ENCODE data around the gene AQP1. TPM values are rescaled to one million over a fixed set of nuclear protein-coding genes. Genes with fewer than 3 reads are reported as not detected.

AQP1 gene
- total RNA-seq, 4 donors from 2014 or later: 291 to 685 (median 428) TPM

DNA sequence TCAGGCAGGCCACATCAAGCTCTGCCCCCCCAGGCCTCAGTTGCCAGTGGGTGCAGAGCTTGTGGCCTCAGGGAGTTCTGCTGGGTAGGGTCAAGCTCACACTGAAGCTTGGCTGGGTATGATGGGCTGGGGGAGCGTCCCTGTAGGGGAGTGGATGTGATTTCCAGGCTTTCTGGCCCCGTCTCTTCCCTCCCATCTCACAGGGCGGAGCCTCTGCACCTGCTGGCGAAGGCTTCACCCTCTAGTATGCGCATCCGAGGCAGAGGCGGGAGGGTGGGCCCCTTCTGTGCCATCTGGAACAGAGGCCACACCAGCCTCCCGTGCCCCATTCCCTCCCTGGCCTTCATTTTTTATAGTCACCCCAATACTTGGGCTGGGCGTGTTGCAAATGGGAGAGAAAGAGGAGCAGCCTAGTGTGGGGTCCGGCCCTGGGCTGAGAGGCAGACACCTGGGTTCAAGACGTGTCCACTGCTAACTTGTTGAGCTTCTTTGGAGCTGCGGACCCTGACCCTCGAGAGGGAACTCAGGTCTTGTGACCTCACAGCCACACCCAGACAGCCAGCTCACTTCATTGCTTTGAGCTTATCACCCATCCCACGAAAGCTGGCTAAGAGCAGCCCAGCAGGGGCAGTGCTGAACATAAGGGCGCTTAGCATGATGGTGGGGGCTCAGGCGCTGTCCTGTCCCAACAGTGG, 2.3 kb downstream of the AQP1 start:
- TF ChIP-seq, protein P1, sequence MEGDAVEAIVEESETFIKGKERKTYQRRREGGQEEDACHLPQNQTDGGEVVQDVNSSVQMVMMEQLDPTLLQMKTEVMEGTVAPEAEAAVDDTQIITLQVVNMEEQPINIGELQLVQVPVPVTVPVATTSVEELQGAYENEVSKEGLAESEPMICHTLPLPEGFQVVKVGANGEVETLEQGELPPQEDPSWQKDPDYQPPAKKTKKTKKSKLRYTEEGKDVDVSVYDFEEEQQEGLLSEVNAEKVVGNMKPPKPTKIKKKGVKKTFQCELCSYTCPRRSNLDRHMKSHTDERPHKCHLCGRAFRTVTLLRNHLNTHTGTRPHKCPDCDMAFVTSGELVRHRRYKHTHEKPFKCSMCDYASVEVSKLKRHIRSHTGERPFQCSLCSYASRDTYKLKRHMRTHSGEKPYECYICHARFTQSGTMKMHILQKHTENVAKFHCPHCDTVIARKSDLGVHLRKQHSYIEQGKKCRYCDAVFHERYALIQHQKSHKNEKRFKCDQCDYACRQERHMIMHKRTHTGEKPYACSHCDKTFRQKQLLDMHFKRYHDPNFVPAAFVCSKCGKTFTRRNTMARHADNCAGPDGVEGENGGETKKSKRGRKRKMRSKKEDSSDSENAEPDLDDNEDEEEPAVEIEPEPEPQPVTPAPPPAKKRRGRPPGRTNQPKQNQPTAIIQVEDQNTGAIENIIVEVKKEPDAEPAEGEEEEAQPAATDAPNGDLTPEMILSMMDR (IDR thresholded peaks at IDR 0.05): no peak
- no peak for ATAC-seq (ENCODE audit: low FRiP score)
- DNase-seq (ENCODE audit: low spot score): no peak

DNA sequence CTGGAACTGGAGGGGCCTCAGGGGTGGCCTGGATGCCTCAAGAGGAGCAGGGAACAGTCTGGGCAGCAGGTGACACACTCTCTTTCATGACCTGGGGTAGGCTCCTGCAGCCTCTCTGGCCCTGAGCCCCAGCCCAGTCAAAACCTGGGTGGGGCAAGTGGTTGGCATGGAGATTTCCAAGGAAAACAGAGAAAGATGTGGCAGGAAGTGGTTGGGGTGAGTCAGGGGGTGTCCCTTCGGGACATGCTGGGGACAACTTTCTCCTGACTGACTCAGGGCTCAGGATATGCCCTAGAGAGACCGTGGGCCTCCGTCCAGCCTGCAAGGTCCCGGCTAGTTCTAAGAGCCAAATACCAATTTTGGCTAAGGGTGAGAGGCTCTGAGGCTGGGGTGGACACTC, 2.9 kb downstream of the AQP1 start:
- DNase-seq (ENCODE audit: low spot score) (no peak), ATAC-seq (ENCODE audit: low FRiP score) (no peak)
- TF ChIP-seq, protein P1 (IDR thresholded peaks at IDR 0.05): no peak

DNA sequence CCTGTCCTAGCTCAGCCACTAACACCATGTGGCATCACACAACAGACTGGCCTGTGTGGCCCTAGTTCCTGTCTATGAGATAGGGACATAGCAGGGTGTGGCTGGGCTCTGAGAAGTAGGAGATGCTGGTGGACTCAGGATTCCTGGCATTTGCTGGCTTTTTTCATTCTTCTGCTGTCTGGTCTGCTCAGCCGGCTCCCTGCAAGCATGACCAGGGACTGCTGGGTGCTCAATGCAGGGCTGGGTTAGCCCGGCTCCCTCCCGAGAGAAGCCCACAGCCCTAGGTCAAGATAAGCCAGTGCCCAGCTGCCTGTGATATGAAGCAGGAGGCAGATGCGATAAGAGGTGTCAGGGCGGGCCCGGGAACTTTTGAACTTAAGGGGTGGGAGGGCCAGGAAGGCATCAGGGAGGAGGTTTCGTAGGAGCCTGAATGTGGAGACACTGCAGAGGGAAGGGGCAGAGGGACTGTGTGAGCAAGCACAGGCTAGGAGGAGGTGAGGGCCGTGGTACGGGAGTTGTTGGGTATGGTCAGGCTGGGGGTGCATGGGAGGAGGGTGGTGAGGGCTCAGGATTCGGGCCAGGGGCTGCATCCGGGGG, 3.5 kb downstream of the AQP1 start:
- DNase-seq (ENCODE audit: low spot score): no peak
- ATAC-seq (ENCODE audit: low FRiP score): no peak
- TF ChIP-seq, protein P1 (IDR thresholded peaks at IDR 0.05): no peak

DNA sequence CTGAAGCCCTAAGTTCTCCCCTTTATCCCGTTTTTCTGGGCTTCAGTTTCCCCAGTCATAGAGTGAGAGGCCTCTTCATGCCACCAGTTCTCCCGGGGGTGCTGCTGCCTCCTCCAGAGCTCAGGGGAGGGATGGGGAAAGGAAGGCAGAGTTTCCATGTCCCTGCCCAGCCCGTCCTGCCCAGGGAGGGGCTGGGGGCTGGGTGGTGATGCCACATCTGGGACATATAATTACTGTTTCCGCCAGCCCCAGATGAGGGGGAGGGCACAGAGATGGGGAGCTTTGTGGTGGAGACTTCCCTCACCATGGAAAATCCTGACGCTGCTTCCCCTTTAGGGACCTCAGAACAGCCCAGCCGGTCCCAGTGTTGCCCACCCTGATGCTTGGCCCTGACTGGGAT, 4.1 kb downstream of the AQP1 start:
- DNase-seq (ENCODE audit: low spot score) (no peak), ATAC-seq (ENCODE audit: low FRiP score) (no peak)
- TF ChIP-seq, protein P1 (IDR thresholded peaks at IDR 0.05): no peak

DNA sequence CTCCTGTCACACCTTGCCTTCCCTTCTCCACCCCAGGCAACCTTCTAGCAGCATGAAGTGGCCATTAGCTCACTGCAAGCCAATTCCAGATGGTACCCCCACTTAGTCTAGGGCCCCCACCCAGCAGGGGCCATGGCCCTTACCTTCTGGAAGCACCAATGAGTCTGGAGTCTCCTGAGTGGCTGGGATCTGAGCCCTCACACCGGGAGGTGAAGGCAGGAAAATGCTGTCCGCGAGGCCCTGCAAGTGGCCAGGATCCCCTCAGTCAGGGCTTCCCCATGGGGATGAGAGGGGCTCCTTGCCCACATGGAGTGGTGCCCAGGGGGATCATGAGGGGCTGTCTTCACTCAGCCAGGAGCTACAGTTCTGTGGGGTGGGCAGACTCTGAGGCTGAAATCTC, 4.6 kb downstream of the AQP1 start:
- TF ChIP-seq, protein P1 (IDR thresholded peaks at IDR 0.05): no peak
- ATAC-seq (ENCODE audit: low FRiP score): no peak
- DNase-seq (ENCODE audit: low spot score): no peak

DNA sequence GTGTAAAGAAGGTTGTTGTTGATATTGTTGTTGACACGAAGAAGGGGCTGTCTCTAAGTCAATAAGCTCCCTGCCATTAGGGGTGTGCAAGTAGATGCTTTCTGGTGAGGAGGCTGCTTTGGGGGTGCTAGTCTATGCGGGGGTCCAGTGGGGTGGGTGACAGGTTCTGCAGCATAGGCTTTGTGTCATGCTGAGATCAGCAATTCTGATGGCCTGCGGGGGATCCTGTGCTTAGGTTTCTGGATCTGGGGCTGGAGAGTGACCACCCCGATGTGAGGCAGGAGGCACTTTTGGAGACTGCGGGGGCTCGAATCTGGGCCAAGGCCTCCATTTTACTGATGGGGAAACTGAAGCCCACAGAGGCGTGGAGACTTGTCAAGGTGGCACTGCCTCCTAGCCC, 5.1 kb downstream of the AQP1 start:
- TF ChIP-seq, protein P1 (IDR thresholded peaks at IDR 0.05): no peak
- ATAC-seq (ENCODE audit: low FRiP score) (no peak), DNase-seq (ENCODE audit: low spot score) (no peak)

All from omental fat pad (tissue), 4 donors.